ENCODE results near the gene DNAH2. TPM values are rescaled to one million over a fixed set of nuclear protein-coding genes. Genes with fewer than 3 reads are reported as not detected.
A peak's percentile ranks its signal among the peaks of the same experiment; 100 is the strongest.

Gene DNAH2
- polyA plus RNA-seq, 1 donor from 2014 or later = 2.0 TPM

DNA sequence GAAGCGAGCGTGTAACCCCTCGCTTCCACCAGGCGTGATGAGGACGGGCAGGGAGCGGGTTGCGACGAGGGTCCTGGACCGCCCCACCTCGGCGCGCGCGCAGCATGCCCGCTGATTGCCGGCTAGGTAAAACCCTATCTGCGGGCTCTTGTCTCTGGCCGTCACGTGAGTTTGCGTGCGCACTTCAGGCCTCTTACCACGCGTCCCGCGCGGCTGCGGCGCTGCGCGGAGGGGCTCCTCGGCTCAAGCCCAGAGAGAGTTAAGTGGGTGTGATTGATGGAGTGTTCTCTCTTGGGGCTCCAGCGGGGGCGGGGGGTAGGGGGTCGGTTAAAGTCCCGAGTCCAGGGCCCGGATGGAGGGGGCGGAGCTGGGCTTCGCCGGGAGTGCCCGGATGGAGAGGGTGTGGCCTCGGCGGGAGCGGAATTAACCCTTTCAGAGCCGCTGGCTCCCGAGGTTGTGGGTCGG lies 124.4 kb downstream of the DNAH2 start:
- Histone ChIP-seq H3K27ac (ENCODE audit: low read length) (peak overlapping the region; percentile 94), H3K9ac (ENCODE audit: low read length) (peak overlapping the region; percentile 92), H3K36me3 (ENCODE audit: insufficient read depth, low read length) (no peaks in the 10 kb centered on the region), H3K4me2 (ENCODE audit: low read length) (peak overlapping the region; percentile 99), H3K9me3 (ENCODE audit: low read length) (no peaks in the 10 kb centered on the region), H3F3A (ENCODE audit: insufficient read depth, low read length, poor library complexity, severe bottlenecking) (peaks cover 6% of the 10 kb centered on the region), H3K4me3 (ENCODE audit: low read length) (peak overlapping the region; percentile 99), H3K27me3 (ENCODE audit: insufficient read depth, low read depth, low read length) (no peaks in the 10 kb centered on the region), H3K79me2 (replicated peaks; ENCODE audit: insufficient read depth, low read length) (peaks cover 82% of the 10 kb centered on the region), H3K9me2 (ENCODE audit: insufficient read depth, low read length) (no peaks in the 10 kb centered on the region), H2AFZ (ENCODE audit: low read depth, low read length) (no peak overlapping the region), H4K20me1 (ENCODE audit: insufficient read depth) (peaks cover 48% of the 10 kb centered on the region)
- no peak for TF ChIP-seq SMC3 (conservative IDR thresholded peaks at IDR 0.05; ENCODE audit: poor library complexity)
- no peak for TF ChIP-seq EP300 (conservative IDR thresholded peaks at IDR 0.05; ENCODE audit: poor library complexity, severe bottlenecking)
- TF ChIP-seq TAF1 (IDR thresholded peaks at IDR 0.05; ENCODE audit: low read depth) = no peak
- TF ChIP-seq MXI1 (conservative IDR thresholded peaks at IDR 0.05; ENCODE audit: poor library complexity, severe bottlenecking) = peak; percentile 28
- TF ChIP-seq, protein P1, sequence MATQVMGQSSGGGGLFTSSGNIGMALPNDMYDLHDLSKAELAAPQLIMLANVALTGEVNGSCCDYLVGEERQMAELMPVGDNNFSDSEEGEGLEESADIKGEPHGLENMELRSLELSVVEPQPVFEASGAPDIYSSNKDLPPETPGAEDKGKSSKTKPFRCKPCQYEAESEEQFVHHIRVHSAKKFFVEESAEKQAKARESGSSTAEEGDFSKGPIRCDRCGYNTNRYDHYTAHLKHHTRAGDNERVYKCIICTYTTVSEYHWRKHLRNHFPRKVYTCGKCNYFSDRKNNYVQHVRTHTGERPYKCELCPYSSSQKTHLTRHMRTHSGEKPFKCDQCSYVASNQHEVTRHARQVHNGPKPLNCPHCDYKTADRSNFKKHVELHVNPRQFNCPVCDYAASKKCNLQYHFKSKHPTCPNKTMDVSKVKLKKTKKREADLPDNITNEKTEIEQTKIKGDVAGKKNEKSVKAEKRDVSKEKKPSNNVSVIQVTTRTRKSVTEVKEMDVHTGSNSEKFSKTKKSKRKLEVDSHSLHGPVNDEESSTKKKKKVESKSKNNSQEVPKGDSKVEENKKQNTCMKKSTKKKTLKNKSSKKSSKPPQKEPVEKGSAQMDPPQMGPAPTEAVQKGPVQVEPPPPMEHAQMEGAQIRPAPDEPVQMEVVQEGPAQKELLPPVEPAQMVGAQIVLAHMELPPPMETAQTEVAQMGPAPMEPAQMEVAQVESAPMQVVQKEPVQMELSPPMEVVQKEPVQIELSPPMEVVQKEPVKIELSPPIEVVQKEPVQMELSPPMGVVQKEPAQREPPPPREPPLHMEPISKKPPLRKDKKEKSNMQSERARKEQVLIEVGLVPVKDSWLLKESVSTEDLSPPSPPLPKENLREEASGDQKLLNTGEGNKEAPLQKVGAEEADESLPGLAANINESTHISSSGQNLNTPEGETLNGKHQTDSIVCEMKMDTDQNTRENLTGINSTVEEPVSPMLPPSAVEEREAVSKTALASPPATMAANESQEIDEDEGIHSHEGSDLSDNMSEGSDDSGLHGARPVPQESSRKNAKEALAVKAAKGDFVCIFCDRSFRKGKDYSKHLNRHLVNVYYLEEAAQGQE (IDR thresholded peaks at IDR 0.05; ENCODE audit: borderline replicate concordance) = no peak
- TF ChIP-seq POLR2AphosphoS5 (IDR thresholded peaks at IDR 0.05) = peak; percentile 59

DNA sequence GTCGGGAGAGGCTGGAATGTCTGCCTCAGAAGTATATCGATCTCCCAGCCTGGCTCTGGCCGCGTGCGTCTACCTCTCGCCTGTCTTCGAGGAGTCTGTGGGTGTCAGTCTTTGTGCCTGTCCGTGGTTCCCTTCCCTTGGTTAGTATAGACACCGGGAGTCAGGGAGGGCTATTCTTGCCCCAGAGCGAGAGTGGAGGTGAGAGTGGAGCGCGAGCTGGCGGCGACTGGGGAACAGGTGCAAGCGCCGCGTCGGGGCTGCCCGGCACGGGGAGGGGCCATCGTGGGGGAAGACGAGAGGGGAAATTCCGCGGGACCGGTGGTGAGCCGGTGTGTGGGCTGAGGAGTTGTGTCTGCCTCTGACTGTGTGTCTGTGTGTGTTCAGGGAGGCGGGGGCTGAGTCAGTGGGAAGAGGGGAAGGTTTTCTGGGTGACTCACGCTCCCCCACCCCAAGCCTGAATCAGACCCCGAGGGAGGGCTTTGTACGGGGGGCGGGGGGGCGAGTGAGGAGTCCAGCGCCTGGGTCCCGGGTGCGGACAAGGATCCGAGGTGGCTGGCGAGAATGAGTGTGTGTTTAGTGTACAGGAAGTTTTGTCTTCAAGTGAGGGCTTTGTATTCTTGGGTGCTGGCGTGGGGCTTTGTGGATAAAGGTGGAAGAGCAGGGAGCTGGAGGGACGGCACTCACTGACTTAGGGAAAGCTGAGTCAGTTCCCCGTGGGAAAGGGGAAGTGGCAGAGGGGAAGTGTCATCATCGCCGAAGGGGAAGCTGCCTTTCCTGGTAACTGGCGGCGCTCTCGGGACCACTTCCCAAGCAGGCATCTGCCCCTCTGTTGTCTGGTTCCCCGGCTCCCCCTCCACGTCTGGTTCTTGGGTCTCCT lies 125.1 kb downstream of the DNAH2 start:
- Histone ChIP-seq H3K27ac (ENCODE audit: low read length) (peak overlapping the region; percentile 94), H3K27me3 (ENCODE audit: insufficient read depth, low read depth, low read length) (no peaks in the 10 kb centered on the region), H3F3A (ENCODE audit: insufficient read depth, low read length, poor library complexity, severe bottlenecking) (peaks cover 4% of the 10 kb centered on the region), H3K9me2 (ENCODE audit: insufficient read depth, low read length) (no peaks in the 10 kb centered on the region), H4K20me1 (ENCODE audit: insufficient read depth) (peaks cover 52% of the 10 kb centered on the region), H2AFZ (ENCODE audit: low read depth, low read length) (no peak overlapping the region), H3K4me2 (ENCODE audit: low read length) (peak overlapping the region; percentile 97), H3K36me3 (ENCODE audit: insufficient read depth, low read length) (no peaks in the 10 kb centered on the region), H3K4me3 (ENCODE audit: low read length) (peak overlapping the region; percentile 99), H3K9ac (ENCODE audit: low read length) (peak overlapping the region; percentile 92), H3K79me2 (replicated peaks; ENCODE audit: insufficient read depth, low read length) (peaks cover 76% of the 10 kb centered on the region), H3K9me3 (ENCODE audit: low read length) (no peaks in the 10 kb centered on the region)
- TF ChIP-seq POLR2AphosphoS5 (IDR thresholded peaks at IDR 0.05) (peak; percentile 10), TAF1 (IDR thresholded peaks at IDR 0.05; ENCODE audit: low read depth) (no peak), EZH2 (IDR thresholded peaks at IDR 0.05; ENCODE audit: borderline replicate concordance, insufficient read depth, low read length, poor library complexity, severe bottlenecking) (no peak), SMC3 (conservative IDR thresholded peaks at IDR 0.05; ENCODE audit: poor library complexity) (peak; percentile 38), EP300 (conservative IDR thresholded peaks at IDR 0.05; ENCODE audit: poor library complexity, severe bottlenecking) (no peak), RAD21 (conservative IDR thresholded peaks at IDR 0.05) (no peak), MXI1 (conservative IDR thresholded peaks at IDR 0.05; ENCODE audit: poor library complexity, severe bottlenecking) (no peak)
- TF ChIP-seq, protein P2, sequence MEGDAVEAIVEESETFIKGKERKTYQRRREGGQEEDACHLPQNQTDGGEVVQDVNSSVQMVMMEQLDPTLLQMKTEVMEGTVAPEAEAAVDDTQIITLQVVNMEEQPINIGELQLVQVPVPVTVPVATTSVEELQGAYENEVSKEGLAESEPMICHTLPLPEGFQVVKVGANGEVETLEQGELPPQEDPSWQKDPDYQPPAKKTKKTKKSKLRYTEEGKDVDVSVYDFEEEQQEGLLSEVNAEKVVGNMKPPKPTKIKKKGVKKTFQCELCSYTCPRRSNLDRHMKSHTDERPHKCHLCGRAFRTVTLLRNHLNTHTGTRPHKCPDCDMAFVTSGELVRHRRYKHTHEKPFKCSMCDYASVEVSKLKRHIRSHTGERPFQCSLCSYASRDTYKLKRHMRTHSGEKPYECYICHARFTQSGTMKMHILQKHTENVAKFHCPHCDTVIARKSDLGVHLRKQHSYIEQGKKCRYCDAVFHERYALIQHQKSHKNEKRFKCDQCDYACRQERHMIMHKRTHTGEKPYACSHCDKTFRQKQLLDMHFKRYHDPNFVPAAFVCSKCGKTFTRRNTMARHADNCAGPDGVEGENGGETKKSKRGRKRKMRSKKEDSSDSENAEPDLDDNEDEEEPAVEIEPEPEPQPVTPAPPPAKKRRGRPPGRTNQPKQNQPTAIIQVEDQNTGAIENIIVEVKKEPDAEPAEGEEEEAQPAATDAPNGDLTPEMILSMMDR (IDR thresholded peaks at IDR 0.05; ENCODE audit: poor library complexity, severe bottlenecking) = no peak
- TF ChIP-seq, protein P1 (IDR thresholded peaks at IDR 0.05; ENCODE audit: borderline replicate concordance) = peak; percentile 17
